IMR-90 (cell line): ENCODE measurements around the gene GARNL3. TPM values are rescaled to one million over a fixed set of nuclear protein-coding genes. Genes with fewer than 3 reads are reported as not detected.
A peak's percentile ranks its signal among the peaks of the same experiment; 100 is the strongest.

ENCODE experiments used
- ATAC-seq: fragments of 200-7000 bp; cut with Tn5 transposase; 2 replicates; pipeline ENCODE4 v1.9.1; 2020; ENCODE audit warnings: low read depth, mild to moderate bottlenecking, moderate library complexity
- BruUV-seq: library from RNA; stranded (reverse); fragments of 400-500 nt; replicated peaks from 2 replicates; lab custom pipeline; 2021; lab: Mats Ljungman, UMichigan
- CTCF ChIA-PET: fragments of 300-600 bp; formaldehyde crosslinking; extraction: SDS; loops from one replicate; lab custom pipeline; 2021; ENCODE audit warnings: antibody characterized with exemption; lab: Yijun Ruan, JAX
- POLR2A ChIA-PET: fragments of 300-600 bp; sonication (Branson Sonifier 250); formaldehyde crosslinking; loops from one replicate; lab custom pipeline; 2022; ENCODE audit warnings: antibody characterized with exemption; ENCODE audit not compliant: unreplicated experiment; lab: Charles Lee
- DNase-seq: peaks from one replicate; pipeline ENCODE4 v3.0.0; 2013
- H2AFZ ChIP-seq: replicated peaks from 2 replicates; pipeline ENCODE3; 2013; ENCODE audit warnings: low read length, mild to moderate bottlenecking; ENCODE audit not compliant: poor library complexity
- H2AK5ac ChIP-seq: 2 replicates; pipeline ENCODE4 v1.6.1; 2013; ENCODE audit warnings: low read depth, low read length, inconsistent platforms
- H2AK9ac ChIP-seq: replicated peaks from 2 replicates; pipeline ENCODE3; 2013; ENCODE audit warnings: mild to moderate bottlenecking, low read depth, low read length, moderate library complexity; ENCODE audit not compliant: poor library complexity
- H2BK120ac ChIP-seq: 2 replicates; pipeline ENCODE4 v1.6.1; 2013; ENCODE audit warnings: low read depth, low read length, inconsistent platforms
- H2BK15ac ChIP-seq: 3 replicates; pipeline ENCODE4 v1.6.1; 2013; ENCODE audit warnings: low read depth, low read length, inconsistent platforms
- H2BK20ac ChIP-seq: 2 replicates; pipeline ENCODE4 v1.6.1; 2013; ENCODE audit warnings: low read depth, mild to moderate bottlenecking, inconsistent platforms, low read length, moderate library complexity
- H2BK5ac ChIP-seq: 2 replicates; pipeline ENCODE4 v1.6.1; 2013; ENCODE audit warnings: mild to moderate bottlenecking, low read depth, low read length, inconsistent platforms; ENCODE audit not compliant: poor library complexity, severe bottlenecking
- H3K14ac ChIP-seq: replicated peaks from 2 replicates; pipeline ENCODE4 v1.6.1; 2013; ENCODE audit warnings: low read depth, low read length, inconsistent platforms
- H3K18ac ChIP-seq: 2 replicates; pipeline ENCODE4 v1.6.1; 2013; ENCODE audit warnings: low read depth, low read length, control low read depth
- H3K23ac ChIP-seq: 2 replicates; pipeline ENCODE4 v1.6.1; 2013; ENCODE audit warnings: low read depth, low read length, inconsistent platforms
- H3K27ac ChIP-seq: 2 replicates; pipeline ENCODE4 v1.5.1; 2013; ENCODE audit warnings: mild to moderate bottlenecking, control low read depth, low read length; ENCODE audit not compliant: insufficient read depth
- H3K27me3 ChIP-seq: 2 replicates; pipeline ENCODE4 v1.6.1; 2013; ENCODE audit warnings: low read length; ENCODE audit not compliant: control insufficient read depth, insufficient read depth
- H3K36me3 ChIP-seq: 2 replicates; pipeline ENCODE4 v1.6.1; 2013; ENCODE audit warnings: low read length, mixed read lengths; ENCODE audit not compliant: control insufficient read depth, insufficient read depth
- H3K4ac ChIP-seq: 2 replicates; pipeline ENCODE4 v1.6.1; 2013; ENCODE audit warnings: low read depth, low read length, inconsistent platforms
- H3K4me1 ChIP-seq: 2 replicates; pipeline ENCODE4 v1.6.1; 2013; ENCODE audit warnings: low read length, mixed read lengths; ENCODE audit not compliant: control insufficient read depth, insufficient read depth
- H3K4me2 ChIP-seq: 2 replicates; pipeline ENCODE4 v1.6.1; 2013; ENCODE audit warnings: low read depth, mild to moderate bottlenecking, control low read depth, low read length, moderate library complexity
- H3K4me3 ChIP-seq: 2 replicates; pipeline ENCODE4 v1.5.1; 2013; ENCODE audit warnings: low read depth, mild to moderate bottlenecking, control low read depth, low read length, moderate library complexity; ENCODE audit not compliant: insufficient read depth
- H3K56ac ChIP-seq: 2 replicates; pipeline ENCODE4 v1.6.1; 2013; ENCODE audit warnings: low read length, inconsistent platforms; ENCODE audit not compliant: insufficient read depth; ENCODE audit errors: extremely low read depth
- H3K79me1 ChIP-seq, 2 experiments: 2 replicates each; pipeline ENCODE4 v1.6.1; 2013; ENCODE audit warnings: low read length in 2 of 2, inconsistent platforms in 1 of 2, low read depth in 1 of 2
- H3K9ac ChIP-seq: 2 replicates; pipeline ENCODE4 v1.6.1; 2013; ENCODE audit warnings: low read depth, low read length, control low read depth
- H3K9me1 ChIP-seq: 2 replicates; pipeline ENCODE4 v1.6.1; 2013; ENCODE audit warnings: low read length, inconsistent platforms; ENCODE audit not compliant: insufficient read depth
- H3K9me3 ChIP-seq: 2 replicates; pipeline ENCODE4 v1.6.1; 2013; ENCODE audit warnings: low read length; ENCODE audit not compliant: control insufficient read depth, insufficient read depth
- H4K20me1 ChIP-seq: 2 replicates; pipeline ENCODE4 v1.6.1; 2013; ENCODE audit warnings: low read length, inconsistent platforms; ENCODE audit not compliant: insufficient read depth
- H4K5ac ChIP-seq: 2 replicates; pipeline ENCODE4 v1.6.1; 2013; ENCODE audit warnings: mild to moderate bottlenecking, low read depth, low read length, control low read depth
- H4K8ac ChIP-seq, 2 experiments: 2 replicates each; pipeline ENCODE4 v1.6.1; 2013; ENCODE audit warnings: low read depth in 2 of 2, low read length in 2 of 2, control low read depth in 1 of 2, inconsistent platforms in 1 of 2
- H4K91ac ChIP-seq: 2 replicates; pipeline ENCODE4 v1.6.1; 2013; ENCODE audit warnings: low read depth, low read length, inconsistent platforms; ENCODE audit not compliant: insufficient read depth
- CTCF ChIP-seq: conservative IDR thresholded peaks from 2 replicates; pipeline ENCODE4 v1.5.1; 2012; ENCODE audit warnings: mild to moderate bottlenecking, low read depth, low read length, improper control_type of control experiment
- POLR2A ChIP-seq: IDR thresholded peaks from 2 replicates; pipeline ENCODE4 v1.6.1; 2012; ENCODE audit warnings: mild to moderate bottlenecking, low read depth, low read length
- WGBS, 2 experiments: methylation state at CpG; one replicate each; pipeline versions ENCODE4 v1.1.5 to v1.1.7; 2013; ENCODE audit warnings: missing lambda C conversion rate in 2 of 2; ENCODE audit not compliant: insufficient read length in 1 of 2; ENCODE audit errors: extremely low coverage in 2 of 2; 5-methylcytosine and 5-hydroxymethylcytosine counted together
- dilution Hi-C: fragments of 300-500 bp; cut with HindIII; formaldehyde crosslinking; loops from one replicate; pipeline ENCODE4 v1.14.3; 2018; ENCODE audit warnings: low sequenced_read_pairs; ENCODE audit not compliant: unreplicated experiment
- in situ Hi-C: fragments of 300-500 bp; cut with MboI; formaldehyde crosslinking; loops from 3 replicates; pipeline ENCODE4 v1.14.3; 2019; ENCODE audit warnings: low sequenced_read_pairs, inconsistent platforms, mixed read lengths
- intact Hi-C: fragments of 100-400 bp; cut with micrococcal nuclease; formaldehyde crosslinking; loops from 2 replicates; pipeline ENCODE4 v1.10.0; 2022
- polyA plus RNA-seq, 3 experiments: library from polyadenylated mRNA; depleted of rRNA; stranded (reverse); fragments of >200 nt; gene quantifications; 2 replicates each; pipeline ENCODE4 v1.2.3, GENCODE V29; 2012; ENCODE audit warnings: low replicate concordance in 1 of 3
- total RNA-seq: library from RNA; depleted of rRNA; stranded (reverse); fragments of >200 nt; gene quantifications from 2 replicates; pipeline ENCODE4 v1.2.3, GENCODE V29; 2012

The GARNL3 gene
- total and polyA plus RNA-seq, 2 of the 4 experiments (the other 2 are of a cell fraction): 1.9 to 5.0 TPM

DNA sequence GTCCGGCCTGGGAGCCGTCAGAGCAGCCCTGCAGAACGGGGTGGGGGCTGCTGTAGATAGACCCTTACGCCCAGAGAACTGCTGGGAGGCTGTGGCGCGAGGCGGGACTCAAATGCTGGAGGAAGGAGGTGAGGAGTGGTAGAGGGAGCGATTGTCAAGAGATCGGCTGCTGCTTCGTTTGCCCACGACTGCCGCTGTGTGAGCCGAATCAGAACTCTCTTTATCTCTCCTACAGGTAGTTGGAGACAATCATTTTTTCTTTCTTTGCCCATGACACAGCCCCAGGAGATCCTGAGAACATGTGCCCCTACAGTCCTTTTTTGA is 160.1 kb downstream of the GARNL3 start:
- peak overlapping the region; percentile 61 for H3K27ac ChIP-seq
- DNase-seq (no peak), ATAC-seq (peak; percentile 28; the same call in 1 of the 2 replicates)
- in situ Hi-C loops: no loop called here
- peak overlapping the region; percentile 60; the same call in 1 of the 2 replicates for H2AK5ac ChIP-seq
- no peaks in the 10 kb centered on the region for H3K27me3 ChIP-seq
- POLR2A ChIA-PET: no interaction called here
- H3K9me1 ChIP-seq: peaks cover 7% of the 10 kb centered on the region; the same call in 1 of the 2 replicates
- peak overlapping the region; percentile 22; the same call in 1 of the 2 replicates for H4K5ac ChIP-seq
- H3K56ac ChIP-seq: peak overlapping the region; percentile 48; the same call in 1 of the 2 replicates
- H3K9ac ChIP-seq: peak overlapping the region; percentile 55
- H3K9me3 ChIP-seq: no peaks in the 10 kb centered on the region
- peak overlapping the region; percentile 97 for H3K4me2 ChIP-seq
- 0 out of 2 replicates have a peak overlapping the region, but pooled peaks have one; percentile 17 for H2BK120ac ChIP-seq
- H4K91ac ChIP-seq: peak overlapping the region; percentile 58; the same call in 1 of the 2 replicates
- H3K4me1 ChIP-seq: peaks cover 7% of the 10 kb centered on the region
- peaks cover 13% of the 10 kb centered on the region; the same call in 1 of the 2 replicates for H4K20me1 ChIP-seq
- peak overlapping the region; percentile 89 for H3K23ac ChIP-seq
- peak overlapping the region; percentile 69 for H3K4me3 ChIP-seq
- H3K4ac ChIP-seq: peak overlapping the region; percentile 90
- peak overlapping the region; percentile 25 for H2BK5ac ChIP-seq
- H3K14ac ChIP-seq: peak overlapping the region; percentile 92
- dilution Hi-C loops: no loop called here
- CTCF ChIA-PET: no interaction called here
- peaks cover 33 to 60% of the 10 kb centered on the region in 2 experiments for H3K79me1 ChIP-seq
- H4K8ac ChIP-seq: peak overlapping the region; percentile 88 to 96; a peak in 3 of 4 replicates
- H3K18ac ChIP-seq: no peak overlapping the region
- BruUV-seq: no TSS peak
- WGBS, 2 experiments: no CpG with 5 or more reads among the region's 13 CpGs
- no peak overlapping the region for H2BK15ac ChIP-seq
- intact Hi-C loops: loop anchor here (2.0 to 10.0 kb wide), 2 partner anchors 200 to 484 kb away; no protein-coding TSS in a partner anchor
- H2AFZ ChIP-seq: peak overlapping the region; percentile 96
- peaks cover 4% of the 10 kb centered on the region for H3K36me3 ChIP-seq
- H2BK20ac ChIP-seq: no peak overlapping the region
- 0 out of 2 replicates have a peak, but pooled peaks have one; percentile 5 for TF ChIP-seq CTCF
- no peak for TF ChIP-seq POLR2A
- peak overlapping the region; percentile 96 for H2AK9ac ChIP-seq
